ENCODE data around the gene OR4D11.

DNA sequence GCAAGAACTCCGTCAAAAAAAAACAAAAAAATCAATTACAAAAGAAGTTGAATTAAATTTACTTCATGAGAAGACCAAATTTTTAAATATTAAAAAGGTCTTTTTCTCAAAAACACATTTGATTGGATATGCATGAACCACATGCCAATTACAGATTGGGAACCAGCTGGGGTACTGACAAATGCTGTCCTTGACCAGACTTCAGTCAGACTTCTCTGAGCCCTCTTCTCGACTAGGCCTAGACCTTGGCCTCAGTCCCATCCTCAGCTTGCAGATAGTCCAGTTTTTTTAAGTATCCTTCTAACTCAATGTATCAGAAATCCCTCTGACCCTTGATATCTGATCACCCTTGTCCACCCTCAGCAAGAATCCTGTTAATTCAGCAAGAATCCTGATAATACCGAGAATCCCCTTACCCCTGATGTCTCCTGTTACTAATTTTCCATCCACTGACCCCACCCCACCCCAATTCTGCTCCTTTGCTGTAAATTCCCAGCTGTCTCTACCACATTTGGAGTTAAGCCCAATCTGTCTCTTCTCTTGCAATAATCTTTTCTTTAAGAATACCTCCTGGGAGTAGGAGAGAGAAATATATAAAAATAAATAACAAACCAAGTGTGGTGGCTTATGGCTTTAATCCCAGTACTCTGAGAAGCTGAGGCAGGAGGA, 38.9 kb downstream of the OR4D11 start:
- TF ChIP-seq, protein P1, sequence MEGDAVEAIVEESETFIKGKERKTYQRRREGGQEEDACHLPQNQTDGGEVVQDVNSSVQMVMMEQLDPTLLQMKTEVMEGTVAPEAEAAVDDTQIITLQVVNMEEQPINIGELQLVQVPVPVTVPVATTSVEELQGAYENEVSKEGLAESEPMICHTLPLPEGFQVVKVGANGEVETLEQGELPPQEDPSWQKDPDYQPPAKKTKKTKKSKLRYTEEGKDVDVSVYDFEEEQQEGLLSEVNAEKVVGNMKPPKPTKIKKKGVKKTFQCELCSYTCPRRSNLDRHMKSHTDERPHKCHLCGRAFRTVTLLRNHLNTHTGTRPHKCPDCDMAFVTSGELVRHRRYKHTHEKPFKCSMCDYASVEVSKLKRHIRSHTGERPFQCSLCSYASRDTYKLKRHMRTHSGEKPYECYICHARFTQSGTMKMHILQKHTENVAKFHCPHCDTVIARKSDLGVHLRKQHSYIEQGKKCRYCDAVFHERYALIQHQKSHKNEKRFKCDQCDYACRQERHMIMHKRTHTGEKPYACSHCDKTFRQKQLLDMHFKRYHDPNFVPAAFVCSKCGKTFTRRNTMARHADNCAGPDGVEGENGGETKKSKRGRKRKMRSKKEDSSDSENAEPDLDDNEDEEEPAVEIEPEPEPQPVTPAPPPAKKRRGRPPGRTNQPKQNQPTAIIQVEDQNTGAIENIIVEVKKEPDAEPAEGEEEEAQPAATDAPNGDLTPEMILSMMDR (IDR thresholded peaks at IDR 0.05; ENCODE audit: insufficient read depth, low read depth, low read length): no peak
- TF ChIP-seq EZH2 (IDR thresholded peaks at IDR 0.05; ENCODE audit: insufficient read depth, low read length): no peak
